Subcutaneous abdominal adipose tissue (tissue), 5 donors: ENCODE measurements around the gene GPR171.

ENCODE experiments used
- H3K27ac ChIP-seq: one replicate; pipeline ENCODE4 v1.7.0; 2013; ENCODE audit warnings: low read depth, mild to moderate bottlenecking, inconsistent platforms, low read length, moderate library complexity
- H3K27me3 ChIP-seq, 5 donors: one replicate each; pipeline ENCODE4 v1.7.0; 2013; ENCODE audit warnings: low read length in 5 of 5, inconsistent platforms in 1 of 5; ENCODE audit not compliant: control insufficient read depth in 5 of 5, insufficient read depth in 4 of 5
- H3K36me3 ChIP-seq, 5 donors: one replicate each; pipeline ENCODE4 v1.7.0; 2013; ENCODE audit warnings: low read length in 5 of 5; ENCODE audit not compliant: control insufficient read depth in 5 of 5, insufficient read depth in 5 of 5
- H3K4me1 ChIP-seq, 5 donors: one replicate each; pipeline ENCODE4 v1.7.0; 2013; ENCODE audit warnings: low read length in 5 of 5, mild to moderate bottlenecking in 3 of 5, moderate library complexity in 1 of 5; ENCODE audit not compliant: control insufficient read depth in 5 of 5, insufficient read depth in 5 of 5
- H3K4me3 ChIP-seq, 5 donors: one replicate each; pipeline ENCODE4 v1.7.0; 2013; ENCODE audit warnings: low read length in 5 of 5, low read depth in 1 of 5
- H3K9ac ChIP-seq, 5 donors: one replicate each; pipeline ENCODE4 v1.7.0; 2013; ENCODE audit warnings: low read length in 5 of 5, mild to moderate bottlenecking in 4 of 5, moderate library complexity in 3 of 5
- H3K9me3 ChIP-seq, 5 donors: one replicate each; pipeline ENCODE4 v1.7.0; 2013; ENCODE audit warnings: low read length in 5 of 5; ENCODE audit not compliant: control insufficient read depth in 5 of 5
- donor health status: healthy.
- donor health status: healthy.
- donor health status: healthy.
- donor health status: healthy.
- donor health status: healthy.

The GPR171 gene

GRCh38 chr3:151165226-151165625, 37.8 kb downstream of the GPR171 start:
- H3K27ac ChIP-seq = no peak overlapping the region
- no peak overlapping the region for H3K4me3 ChIP-seq
- no peaks in the 10 kb centered on the region for H3K36me3 ChIP-seq
- no peaks in the 10 kb centered on the region for H3K27me3 ChIP-seq
- no peak overlapping the region for H3K9ac ChIP-seq
- peaks cover 0 to under 1% (median 0%) of the 10 kb centered on the region in 5 donors for H3K4me1 ChIP-seq
- no peaks in the 10 kb centered on the region for H3K9me3 ChIP-seq

- no peak overlapping the region for H3K27ac ChIP-seq
- peaks cover 0 to 6% (median 0%) of the 10 kb centered on the region in 5 donors for H3K4me1 ChIP-seq
- H3K9me3 ChIP-seq = no peaks in the 10 kb centered on the region
- no peak overlapping the region for H3K4me3 ChIP-seq
- H3K27me3 ChIP-seq = no peaks in the 10 kb centered on the region
- H3K36me3 ChIP-seq = no peaks in the 10 kb centered on the region
- H3K9ac ChIP-seq = no peak overlapping the region
These were observed 43.2 kb downstream of the GPR171 start for GRCh38 chr3:151159806-151160205.

GRCh38 chr3:151156618-151157216, 46.3 kb downstream of the GPR171 start:
- peaks cover 0 to 6% (median 0%) of the 10 kb centered on the region in 5 donors for H3K4me1 ChIP-seq
- H3K9ac ChIP-seq = no peak overlapping the region
- no peak overlapping the region for H3K27ac ChIP-seq
- H3K9me3 ChIP-seq = no peaks in the 10 kb centered on the region
- no peaks in the 10 kb centered on the region for H3K27me3 ChIP-seq
- H3K36me3 ChIP-seq = no peaks in the 10 kb centered on the region
- no peak overlapping the region for H3K4me3 ChIP-seq

DNA sequence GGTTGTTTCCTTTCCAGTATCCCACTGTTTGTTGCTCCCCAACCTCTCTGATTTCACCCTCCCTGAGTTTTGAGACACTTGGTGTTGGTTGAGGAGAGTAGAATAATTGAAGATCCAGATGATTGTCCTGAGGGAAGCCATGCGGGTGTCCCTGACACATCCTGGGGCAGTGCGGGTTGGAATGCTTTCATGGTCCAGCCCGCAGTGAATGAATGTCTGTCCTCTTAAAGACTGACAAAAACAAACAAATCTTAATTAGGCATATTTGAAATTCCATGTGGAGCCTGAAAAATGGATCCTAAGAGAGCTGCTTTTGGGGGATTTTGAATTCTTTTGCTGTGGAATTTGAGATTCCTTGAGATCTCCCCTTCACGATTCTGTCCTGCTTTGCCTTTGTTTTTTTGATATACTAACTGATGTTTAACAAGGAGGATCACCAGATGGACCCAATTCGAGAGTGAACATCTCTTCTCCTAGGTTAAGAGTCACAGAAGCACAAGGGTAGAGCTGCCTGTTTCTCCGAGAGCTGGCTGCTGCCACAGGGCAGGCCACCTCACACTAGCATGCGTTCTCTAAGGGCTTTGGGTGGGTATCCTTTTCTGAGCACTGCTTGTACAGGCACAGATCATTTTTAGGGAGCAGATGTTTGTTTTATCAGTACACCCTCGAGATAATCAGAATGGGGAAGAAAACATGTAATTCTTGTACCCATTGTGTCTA, 47.4 kb downstream of the GPR171 start:
- Histone ChIP-seq H3K27me3 (no peaks in the 10 kb centered on the region), H3K4me1 (peaks cover 0 to 6% (median 0%) of the 10 kb centered on the region in 5 donors), H3K4me3 (no peak overlapping the region), H3K36me3 (no peaks in the 10 kb centered on the region), H3K9ac (no peak overlapping the region), H3K9me3 (no peaks in the 10 kb centered on the region), H3K27ac (no peak overlapping the region)

- Histone ChIP-seq H3K36me3 (no peaks in the 10 kb centered on the region), H3K9ac (no peak overlapping the region), H3K27ac (no peak overlapping the region), H3K4me1 (peaks cover 0 to 6% (median 0%) of the 10 kb centered on the region in 5 donors), H3K9me3 (no peaks in the 10 kb centered on the region), H3K27me3 (no peaks in the 10 kb centered on the region), H3K4me3 (no peak overlapping the region)
These were observed 48.5 kb downstream of the GPR171 start for GRCh38 chr3:151154566-151154965.

- Histone ChIP-seq H3K9me3 (no peaks in the 10 kb centered on the region), H3K36me3 (no peaks in the 10 kb centered on the region), H3K27ac (no peak overlapping the region), H3K4me3 (no peak overlapping the region), H3K4me1 (peaks cover 0 to 6% (median 0%) of the 10 kb centered on the region in 5 donors), H3K9ac (no peak overlapping the region), H3K27me3 (no peaks in the 10 kb centered on the region)
These were observed 50.4 kb downstream of the GPR171 start for GRCh38 chr3:151152455-151153079.
